NOMO-1 treated with dmso at 0.1 percent for 144 hours (cell line): ENCODE data around the gene PCDHGB2.
"Not testable (repeated sequence)": the region's sequence is repeated elsewhere in the genome, so short reads cannot be mapped to it uniquely, and the experiment has no call there.

Experiments used
- DNase-seq: peaks from one replicate; lab custom pipeline; 2025; ENCODE audit not compliant: unreplicated experiment; lab: John Stamatoyannopoulos, UW

Gene PCDHGB2

GRCh38 chr5:141384471-141385267 lies 24.9 kb downstream of the PCDHGB2 start:
- DNase-seq, result no peak

GRCh38 chr5:141387557-141388311 lies 27.9 kb downstream of the PCDHGB2 start, which contains the start of gene PCDHGB4:
Gene PCDHGB4, plus strand, starts transcription at chr5:141387698. Its CDS starts 187 bp downstream, at chr5:141387885.
- DNase-seq, result not testable (repeated sequence)

GRCh38 chr5:141388661-141389060 lies 28.9 kb downstream of the PCDHGB2 start:
- no peak for DNase-seq

GRCh38 chr5:141389153-141390042 lies 29.6 kb downstream of the PCDHGB2 start:
- DNase-seq, result no peak

GRCh38 chr5:141392429-141393198 lies 32.8 kb downstream of the PCDHGB2 start, which contains the start of gene PCDHGA8:
Gene PCDHGA8, plus strand, starts transcription at chr5:141392633. Its CDS starts 181 bp downstream, at chr5:141392814.
- DNase-seq, result no peak

GRCh38 chr5:141393267-141393666 lies 33.5 kb downstream of the PCDHGB2 start:
- DNase-seq, result no peak

- DNase-seq, result not testable (repeated sequence)
Observed at GRCh38 chr5:141394401-141395187, 34.8 kb downstream of the PCDHGB2 start.

GRCh38 chr5:141397756-141398551 lies 38.2 kb downstream of the PCDHGB2 start, which contains the start of gene PCDHGB5:
Gene PCDHGB5, plus strand, starts transcription at chr5:141397947. Its CDS starts 181 bp downstream, at chr5:141398128.
- DNase-seq, result not testable (repeated sequence)

- DNase-seq, result no peak
Observed at GRCh38 chr5:141398608-141399007, 38.8 kb downstream of the PCDHGB2 start.

GRCh38 chr5:141399555-141400258 lies 39.9 kb downstream of the PCDHGB2 start:
- DNase-seq, result no peak

- DNase-seq, result no peak
Observed at GRCh38 chr5:141402553-141403243, 42.9 kb downstream of the PCDHGB2 start, which contains the start of gene PCDHGA9. Gene PCDHGA9, plus strand, starts transcription at chr5:141402778. Its CDS starts 175 bp downstream, at chr5:141402953.

GRCh38 chr5:141403387-141403786 lies 43.6 kb downstream of the PCDHGB2 start:
- no peak for DNase-seq

- not testable (repeated sequence) for DNase-seq
Observed at GRCh38 chr5:141407790-141408505, 48.2 kb downstream of the PCDHGB2 start, which contains the start of gene PCDHGB6. Gene PCDHGB6, plus strand, starts transcription at chr5:141408021. Its CDS starts 182 bp downstream, at chr5:141408203.

GRCh38 chr5:141409598-141410306 lies 50.0 kb downstream of the PCDHGB2 start:
- DNase-seq, result no peak

- DNase-seq, result no peak
Observed at GRCh38 chr5:141411575-141411974, 51.8 kb downstream of the PCDHGB2 start.
